Vagina (tissue), 2 donors: Measurements from ENCODE around the gene PCDHGC3.

Source experiments
- CTCF ChIP-seq, 3 experiments: fragments of 450-650 bp in 2 of 3; fragments of 200-600 bp in 1 of 3; sonication (generic) in 1 of 3; IDR thresholded peaks; one replicate each; pipeline ENCODE4 v1.5.1; 2017 to 2019; ENCODE audit warnings: antibody characterized with exemption in 3 of 3, mild to moderate bottlenecking in 2 of 3, moderate library complexity in 2 of 3
- POLR2A ChIP-seq, 2 donors: fragments of 450-650 bp; IDR thresholded peaks; one replicate each; pipeline ENCODE4 v1.6.1; 2017; ENCODE audit warnings: antibody characterized with exemption in 2 of 2, mild to moderate bottlenecking in 2 of 2, moderate library complexity in 2 of 2
- POLR2AphosphoS5 ChIP-seq, 2 donors: sonication (generic); formaldehyde crosslinking; IDR thresholded peaks; one replicate each; pipeline ENCODE4 v1.9.0; 2017; ENCODE audit warnings: antibody characterized with exemption in 2 of 2, mild to moderate bottlenecking in 2 of 2, low read depth in 1 of 2; ENCODE audit not compliant: insufficient read depth in 1 of 2

GRCh38 chr5:141504216-141504615, 28.4 kb downstream of the PCDHGC3 start:
- TF ChIP-seq CTCF (IDR thresholded peaks at IDR 0.05), result no peak
- TF ChIP-seq POLR2A (IDR thresholded peaks at IDR 0.05), result no peak
- TF ChIP-seq POLR2AphosphoS5 (IDR thresholded peaks at IDR 0.05; ENCODE audit: insufficient read depth in 1 of 2, low read depth in 1 of 2), result no peak
